ENCODE results near the gene SCN4B. TPM values are rescaled to one million over a fixed set of nuclear protein-coding genes. Genes with fewer than 3 reads are reported as not detected.

SCN4B gene
- total RNA-seq, 1 donor from 2014 or later: 12.9 TPM

DNA sequence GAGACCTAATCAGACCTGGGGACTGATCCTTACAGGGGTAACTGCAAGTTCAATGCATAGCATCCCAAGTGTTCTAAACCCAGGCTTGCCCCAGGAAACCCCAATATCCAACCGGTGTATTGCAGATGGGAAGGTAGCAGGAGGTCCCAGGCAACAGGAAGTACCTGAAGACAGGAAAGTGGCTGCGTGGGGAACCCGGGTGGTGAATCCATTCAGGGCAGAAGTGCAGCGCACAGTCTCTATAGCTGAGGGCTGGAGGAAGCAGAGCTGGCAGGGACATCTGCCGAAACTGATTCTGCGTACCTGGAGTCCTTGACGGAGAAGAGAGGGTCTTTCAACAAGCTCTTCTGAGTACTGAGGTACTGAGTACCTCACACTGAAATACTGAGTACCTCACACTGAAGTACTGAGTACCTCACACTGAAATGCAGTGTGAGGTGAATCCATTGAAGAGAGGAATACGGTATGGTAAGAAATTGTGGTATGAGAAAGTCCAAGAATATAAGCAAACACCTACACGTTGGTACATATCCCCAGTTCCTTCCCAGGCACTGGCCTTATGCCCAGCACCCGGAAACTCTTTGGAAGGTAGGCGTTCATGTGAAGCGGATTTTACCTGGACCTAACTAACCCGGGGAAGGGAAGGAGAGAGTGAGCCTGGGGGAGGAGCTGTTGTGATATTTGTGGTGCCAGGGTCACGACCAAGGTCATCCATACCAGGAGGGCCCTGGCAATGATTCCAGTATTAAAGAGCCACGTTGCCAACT lies 20.1 kb downstream of the SCN4B start:
- no peaks in the 10 kb centered on the region for H3K27me3 ChIP-seq (ENCODE audit: low read depth)
- no peak overlapping the region for H3K4me3 ChIP-seq
- intact Hi-C loops (cut with micrococcal nuclease): no loop called here
- DNase-seq: no peak
- no peaks in the 10 kb centered on the region for H3K36me3 ChIP-seq
- TF ChIP-seq, protein P1, sequence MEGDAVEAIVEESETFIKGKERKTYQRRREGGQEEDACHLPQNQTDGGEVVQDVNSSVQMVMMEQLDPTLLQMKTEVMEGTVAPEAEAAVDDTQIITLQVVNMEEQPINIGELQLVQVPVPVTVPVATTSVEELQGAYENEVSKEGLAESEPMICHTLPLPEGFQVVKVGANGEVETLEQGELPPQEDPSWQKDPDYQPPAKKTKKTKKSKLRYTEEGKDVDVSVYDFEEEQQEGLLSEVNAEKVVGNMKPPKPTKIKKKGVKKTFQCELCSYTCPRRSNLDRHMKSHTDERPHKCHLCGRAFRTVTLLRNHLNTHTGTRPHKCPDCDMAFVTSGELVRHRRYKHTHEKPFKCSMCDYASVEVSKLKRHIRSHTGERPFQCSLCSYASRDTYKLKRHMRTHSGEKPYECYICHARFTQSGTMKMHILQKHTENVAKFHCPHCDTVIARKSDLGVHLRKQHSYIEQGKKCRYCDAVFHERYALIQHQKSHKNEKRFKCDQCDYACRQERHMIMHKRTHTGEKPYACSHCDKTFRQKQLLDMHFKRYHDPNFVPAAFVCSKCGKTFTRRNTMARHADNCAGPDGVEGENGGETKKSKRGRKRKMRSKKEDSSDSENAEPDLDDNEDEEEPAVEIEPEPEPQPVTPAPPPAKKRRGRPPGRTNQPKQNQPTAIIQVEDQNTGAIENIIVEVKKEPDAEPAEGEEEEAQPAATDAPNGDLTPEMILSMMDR (IDR thresholded peaks at IDR 0.05; ENCODE audit: borderline replicate concordance): no peak
- no peaks in the 10 kb centered on the region for H3K9me3 ChIP-seq (replicated peaks)
- H3K27ac ChIP-seq (replicated peaks): no peak overlapping the region
- H3K4me1 ChIP-seq: peaks cover 8% of the 10 kb centered on the region

DNA sequence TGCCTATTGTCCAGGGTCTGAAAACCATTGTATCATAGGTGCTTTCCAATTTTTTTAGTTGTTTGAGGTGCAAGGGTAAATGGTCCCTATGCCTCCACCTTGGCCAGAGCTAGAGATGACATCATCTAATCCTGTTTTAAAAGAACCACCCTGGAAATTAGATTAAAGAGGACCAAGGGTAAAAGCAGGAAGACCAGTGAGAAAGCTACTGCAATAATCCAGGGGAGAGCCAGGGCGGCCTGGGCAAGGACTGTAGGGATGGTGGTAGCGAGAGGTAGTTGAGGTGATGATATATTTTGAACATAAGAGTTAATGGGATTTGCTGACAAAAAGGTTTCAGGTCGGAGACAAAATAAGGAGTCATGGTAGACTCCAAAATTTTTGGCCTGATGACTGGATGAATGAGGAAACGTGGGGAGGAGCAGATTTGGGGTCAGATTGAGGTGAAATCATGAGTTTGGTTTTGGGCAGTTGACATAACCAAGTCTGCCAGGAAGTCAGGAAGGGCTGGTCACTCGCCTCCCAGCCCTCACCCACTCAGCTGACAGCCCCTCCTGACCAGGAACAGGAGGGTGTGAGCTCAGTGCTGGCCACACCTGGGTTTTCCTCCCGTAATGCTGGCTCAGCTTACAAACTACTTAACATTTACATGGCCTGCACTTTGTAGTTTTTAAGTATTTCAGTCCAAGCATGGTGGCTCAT lies 23.0 kb downstream of the SCN4B start:
- no peaks in the 10 kb centered on the region for H3K36me3 ChIP-seq
- H3K27ac ChIP-seq (replicated peaks): no peak overlapping the region
- TF ChIP-seq, protein P1 (IDR thresholded peaks at IDR 0.05; ENCODE audit: borderline replicate concordance): no peak
- no peak overlapping the region for H3K4me3 ChIP-seq
- no peaks in the 10 kb centered on the region for H3K9me3 ChIP-seq (replicated peaks)
- intact Hi-C loops (cut with micrococcal nuclease): no loop called here
- no peaks in the 10 kb centered on the region for H3K27me3 ChIP-seq (ENCODE audit: low read depth)
- H3K4me1 ChIP-seq: peaks cover 8% of the 10 kb centered on the region
- DNase-seq: no peak

DNA sequence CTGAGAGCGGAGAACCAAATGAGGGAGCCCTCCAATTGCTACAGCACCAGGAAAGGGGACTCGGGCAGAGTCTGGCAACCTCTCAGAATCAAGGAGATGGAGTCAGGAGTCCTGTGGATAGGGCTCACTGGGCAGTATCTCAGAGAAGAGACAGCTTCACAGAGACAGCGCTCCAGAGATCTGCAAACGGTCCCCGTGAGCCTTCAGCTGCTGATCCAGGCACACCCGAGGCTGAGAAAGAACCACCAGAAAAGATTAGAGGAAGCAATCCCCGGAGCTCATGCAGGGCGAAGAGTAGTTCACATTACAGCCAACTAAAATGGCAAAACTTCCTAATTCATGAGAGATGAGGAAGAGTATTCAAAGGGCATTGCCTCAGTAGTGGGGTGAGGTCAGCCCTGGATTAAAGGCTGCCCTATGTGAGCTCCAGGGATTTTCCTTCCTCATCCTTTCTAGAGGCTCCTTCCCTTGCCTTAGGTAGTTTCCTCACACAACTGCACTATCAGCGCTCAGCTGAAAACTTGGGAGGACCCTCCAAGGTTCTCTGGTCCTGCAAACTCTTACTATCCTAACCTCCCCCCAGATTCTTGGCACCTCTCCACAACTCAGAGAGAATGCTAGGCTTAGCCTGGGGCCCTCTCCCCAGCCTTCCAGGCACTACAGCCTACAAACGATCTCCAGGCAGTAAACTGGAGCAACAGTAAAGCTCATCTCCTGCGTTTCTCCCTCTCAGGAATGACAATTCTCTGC lies 23.7 kb downstream of the SCN4B start:
- H3K27me3 ChIP-seq (ENCODE audit: low read depth): no peaks in the 10 kb centered on the region
- intact Hi-C loops (cut with micrococcal nuclease): no loop called here
- H3K27ac ChIP-seq (replicated peaks): no peak overlapping the region
- no peak overlapping the region for H3K4me3 ChIP-seq
- TF ChIP-seq, protein P1 (IDR thresholded peaks at IDR 0.05; ENCODE audit: borderline replicate concordance): no peak
- DNase-seq: no peak
- no peaks in the 10 kb centered on the region for H3K9me3 ChIP-seq (replicated peaks)
- peaks cover 8% of the 10 kb centered on the region for H3K4me1 ChIP-seq
- H3K36me3 ChIP-seq: no peaks in the 10 kb centered on the region

DNA sequence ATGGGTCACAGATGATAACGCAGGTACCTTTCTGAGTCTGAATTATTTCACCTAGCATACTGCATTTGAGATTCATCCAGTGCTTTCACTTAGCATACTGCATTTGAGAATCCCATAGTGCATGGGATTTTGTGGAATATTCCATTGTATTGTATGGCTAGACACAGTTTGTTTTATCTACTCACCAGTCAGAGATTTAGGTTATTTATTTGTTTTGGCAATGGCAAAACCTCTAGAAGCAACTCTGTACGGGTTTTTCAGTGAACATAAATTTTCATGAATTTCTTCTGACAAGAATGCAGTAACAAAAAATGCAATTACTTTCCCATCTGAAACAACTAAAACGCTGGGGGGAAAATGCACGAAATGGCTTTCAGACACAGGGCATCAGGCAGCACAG lies 24.3 kb downstream of the SCN4B start:
- no peaks in the 10 kb centered on the region for H3K27me3 ChIP-seq (ENCODE audit: low read depth)
- intact Hi-C loops (cut with micrococcal nuclease): no loop called here
- H3K4me3 ChIP-seq: no peak overlapping the region
- H3K36me3 ChIP-seq: no peaks in the 10 kb centered on the region
- TF ChIP-seq, protein P1 (IDR thresholded peaks at IDR 0.05; ENCODE audit: borderline replicate concordance): no peak
- H3K9me3 ChIP-seq (replicated peaks): no peaks in the 10 kb centered on the region
- no peak for DNase-seq
- peaks cover 8% of the 10 kb centered on the region for H3K4me1 ChIP-seq
- no peak overlapping the region for H3K27ac ChIP-seq (replicated peaks)

DNA sequence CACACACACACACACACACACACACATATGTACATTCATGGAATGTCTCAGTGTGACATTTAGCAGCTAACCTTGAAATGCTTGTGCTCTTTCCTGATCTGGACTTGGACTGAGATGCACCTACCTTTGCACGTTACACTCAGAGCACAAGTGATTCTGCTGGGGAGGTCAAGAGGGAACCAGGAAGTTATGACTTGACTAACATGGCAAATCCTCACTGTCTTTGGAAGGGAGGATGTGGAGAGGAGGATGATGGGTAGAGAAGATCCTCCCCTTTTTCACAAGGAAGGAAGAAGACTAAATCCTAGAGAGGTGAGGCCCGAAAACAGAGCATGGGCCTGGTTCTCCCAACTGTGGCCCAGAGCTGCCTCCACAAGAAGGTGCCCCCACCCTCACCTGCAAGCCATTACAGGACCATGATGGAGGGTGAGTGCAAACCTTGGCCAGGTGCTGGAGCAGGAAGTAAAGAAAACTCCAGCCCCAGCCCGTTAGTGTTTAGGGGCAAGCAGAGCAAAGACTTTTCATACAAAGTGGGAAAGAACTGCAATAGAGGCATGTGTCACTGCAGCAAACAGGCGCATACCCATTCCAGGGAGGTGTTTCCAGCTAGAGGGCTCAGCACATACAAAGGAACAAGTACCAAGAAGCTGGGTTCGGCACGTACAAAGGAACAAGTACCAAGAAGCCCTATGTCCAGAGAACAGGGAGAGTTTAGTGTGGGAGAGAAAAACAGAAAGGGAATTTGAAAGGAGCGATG lies 26.4 kb downstream of the SCN4B start:
- no peaks in the 10 kb centered on the region for H3K36me3 ChIP-seq
- H3K4me3 ChIP-seq: no peak overlapping the region
- DNase-seq: no peak
- no peak overlapping the region for H3K27ac ChIP-seq (replicated peaks)
- intact Hi-C loops (cut with micrococcal nuclease): no loop called here
- H3K27me3 ChIP-seq (ENCODE audit: low read depth): no peaks in the 10 kb centered on the region
- H3K9me3 ChIP-seq (replicated peaks): no peaks in the 10 kb centered on the region
- TF ChIP-seq, protein P1 (IDR thresholded peaks at IDR 0.05; ENCODE audit: borderline replicate concordance): no peak
- H3K4me1 ChIP-seq: peaks cover 8% of the 10 kb centered on the region
